ENCODE data around the gene WFDC11.
A peak's percentile ranks its signal among the peaks of the same experiment; 100 is the strongest.
"Not testable (repeated sequence)": the region's sequence is repeated elsewhere in the genome, so short reads cannot be mapped to it uniquely, and the experiment has no call there.

Gene WFDC11

GRCh38 chr20:45670139-45670538 lies at the start of gene WFDC11:
WFDC11 (minus strand) TSS chr20:45670239; CDS start chr20:45650600, 19,639 bp downstream.
- no peak for DNase-seq

DNA sequence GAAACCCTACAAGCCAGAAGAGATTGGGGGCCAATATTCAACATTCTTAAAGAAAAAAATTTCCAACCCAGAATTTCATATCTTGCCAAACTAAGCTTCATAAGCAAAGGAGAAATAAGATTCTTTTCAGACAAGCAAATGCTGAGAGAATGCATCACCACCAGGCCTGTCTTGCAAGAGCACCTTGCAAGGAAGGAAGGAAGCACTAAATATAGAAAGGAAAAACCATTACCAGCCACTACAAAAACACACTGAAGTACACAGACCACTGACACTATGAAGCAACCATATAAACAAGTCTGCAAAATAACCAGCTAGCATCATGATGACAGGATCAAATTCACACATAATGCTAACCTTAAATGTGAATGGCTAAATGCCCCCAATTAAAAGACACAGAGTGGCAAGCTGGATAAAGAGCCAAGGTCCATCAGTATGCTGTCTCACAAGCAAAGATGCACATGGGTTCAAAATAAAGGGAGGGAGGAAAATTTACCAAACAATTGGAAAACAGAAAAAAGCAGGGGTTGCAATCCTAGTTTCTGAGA lies 46.2 kb upstream of the WFDC11 start:
- DNase-seq, result not testable (repeated sequence)

- DNase-seq, result no peak
These were observed 35.1 kb upstream of the WFDC11 start, which contains the start of gene WFDC10B for GRCh38 chr20:45704969-45705637. WFDC10B (minus strand) TSS chr20:45705019; CDS start chr20:45685992, 19,027 bp downstream.

DNA sequence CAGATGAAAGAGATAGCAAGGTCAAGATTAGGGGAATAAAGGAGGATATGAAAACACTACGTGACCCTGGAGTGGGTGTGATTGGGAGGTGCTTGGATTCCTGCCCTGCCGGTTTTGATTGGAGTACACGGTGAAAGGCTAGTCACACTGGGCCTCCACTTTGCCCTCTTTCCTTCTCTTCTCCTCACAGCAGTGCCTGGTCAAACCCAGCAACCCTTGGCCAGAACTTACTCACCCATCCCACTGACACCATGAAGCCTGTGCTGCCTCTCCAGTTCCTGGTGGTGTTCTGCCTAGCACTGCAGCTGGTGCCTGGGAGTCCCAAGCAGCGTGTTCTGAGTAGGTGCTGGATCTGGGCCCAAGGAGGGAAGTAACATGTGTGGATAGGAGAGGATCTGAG lies 31.8 kb upstream of the WFDC11 start, which contains the start of gene WFDC13:
Gene WFDC13, plus strand, starts transcription at position 166 of the 400 bp plus-strand sequence. Its CDS starts 86 bp downstream, at position 252.
- no peak for DNase-seq

DNA sequence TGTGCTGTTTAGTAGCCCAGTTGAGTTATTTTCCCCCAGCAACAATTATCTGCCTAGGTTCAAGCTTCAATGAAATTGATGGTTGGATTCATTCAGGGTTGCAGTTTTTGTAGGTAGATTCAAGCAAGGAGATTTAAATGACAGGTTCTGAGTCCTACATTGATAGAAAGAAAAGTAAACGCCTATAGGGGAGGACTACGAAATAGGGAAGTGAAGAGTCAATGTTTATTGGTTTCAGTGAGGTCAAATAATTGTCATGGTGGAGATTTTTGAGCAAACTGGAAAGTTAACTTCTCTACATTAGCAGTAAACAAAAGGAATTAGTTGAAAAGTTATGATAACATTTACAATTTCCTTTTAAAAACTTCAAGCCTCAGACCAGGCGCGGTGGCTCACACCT lies 31.1 kb upstream of the WFDC11 start:
- no peak for DNase-seq

GRCh38 chr20:45695496-45695895 lies 25.5 kb upstream of the WFDC11 start:
- DNase-seq, result no peak

GRCh38 chr20:45693346-45693745 lies 23.3 kb upstream of the WFDC11 start:
- DNase-seq, result not testable (repeated sequence)

GRCh38 chr20:45685896-45686295 lies 15.9 kb upstream of the WFDC11 start:
- DNase-seq, result no peak

DNA sequence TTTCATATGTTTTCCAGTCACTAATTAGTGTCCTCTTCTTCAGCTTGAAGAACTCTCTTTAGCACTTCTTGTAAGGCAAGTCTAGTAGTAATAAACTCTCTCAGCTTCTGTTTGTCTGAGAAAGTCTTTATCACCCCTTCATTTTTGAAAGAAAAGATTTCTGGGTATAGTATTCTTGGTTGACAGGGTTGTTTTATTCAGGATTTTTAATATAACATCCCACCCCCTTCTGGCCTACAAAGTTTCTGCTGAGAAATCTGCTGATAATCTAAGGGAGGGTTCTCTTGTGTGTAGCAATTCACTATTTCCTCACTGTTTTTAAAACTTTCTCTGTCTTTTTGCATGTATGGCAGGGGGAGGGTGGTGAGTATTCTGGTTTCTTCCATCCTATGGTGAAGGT lies 9.6 kb upstream of the WFDC11 start:
- DNase-seq, result no peak

DNA sequence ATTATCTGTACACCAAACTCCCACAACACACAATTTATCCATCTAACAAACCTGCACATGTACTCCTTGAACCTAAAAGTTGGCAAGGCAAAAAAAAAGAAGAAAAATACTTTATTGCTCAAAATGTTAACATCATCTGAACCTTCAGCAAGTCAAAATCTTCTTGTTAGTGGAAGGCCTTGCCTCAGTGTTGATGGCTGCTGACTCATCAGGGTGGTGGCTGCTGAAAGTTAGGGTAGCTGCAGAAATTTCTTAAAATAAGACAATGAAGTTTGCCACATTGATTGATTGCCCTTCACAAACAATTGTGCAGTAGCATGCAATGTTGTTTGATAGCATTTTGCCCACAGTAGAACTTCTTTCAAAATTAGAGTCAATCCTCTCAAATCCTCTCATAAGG lies 2.7 kb upstream of the WFDC11 start:
- no peak for DNase-seq

DNA sequence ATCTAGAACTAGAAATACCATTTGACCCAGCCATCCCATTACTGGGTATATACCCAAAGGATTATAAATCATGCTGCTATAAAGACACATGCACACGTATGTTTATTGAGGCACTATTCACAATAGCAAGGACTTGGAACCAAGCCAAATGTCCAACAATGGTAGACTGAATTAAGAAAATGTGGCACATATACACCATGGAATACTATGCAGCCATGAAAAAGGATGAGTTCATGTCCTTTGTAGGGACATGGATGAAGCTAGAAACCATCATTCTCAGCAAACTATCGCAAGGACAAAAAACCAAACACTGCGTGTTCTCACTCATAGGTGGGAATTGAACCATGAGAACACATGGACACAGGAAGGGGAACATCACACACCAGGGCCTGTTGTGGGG lies 13.0 kb downstream of the WFDC11 start:
- not testable (repeated sequence) for DNase-seq

DNA sequence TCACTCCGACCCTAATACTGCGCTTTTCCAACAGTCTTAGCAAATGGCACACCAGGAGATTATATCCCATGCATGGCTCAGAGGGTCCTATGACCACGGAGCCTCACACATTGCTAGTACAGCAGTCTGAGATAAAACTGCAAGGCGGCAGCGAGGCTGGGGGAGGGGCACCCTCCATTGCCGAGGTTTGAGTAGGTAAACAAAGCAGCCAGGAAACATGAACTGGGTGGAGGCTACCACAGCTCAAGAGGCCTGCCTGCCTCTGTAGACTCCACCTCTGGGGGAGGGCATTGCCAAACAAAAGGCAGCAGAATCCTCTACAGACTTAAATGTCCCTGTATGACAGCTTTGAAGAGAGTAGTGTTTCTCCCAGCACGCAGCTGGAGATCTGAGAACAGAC lies 18.3 kb downstream of the WFDC11 start:
- not testable (repeated sequence) for DNase-seq

DNA sequence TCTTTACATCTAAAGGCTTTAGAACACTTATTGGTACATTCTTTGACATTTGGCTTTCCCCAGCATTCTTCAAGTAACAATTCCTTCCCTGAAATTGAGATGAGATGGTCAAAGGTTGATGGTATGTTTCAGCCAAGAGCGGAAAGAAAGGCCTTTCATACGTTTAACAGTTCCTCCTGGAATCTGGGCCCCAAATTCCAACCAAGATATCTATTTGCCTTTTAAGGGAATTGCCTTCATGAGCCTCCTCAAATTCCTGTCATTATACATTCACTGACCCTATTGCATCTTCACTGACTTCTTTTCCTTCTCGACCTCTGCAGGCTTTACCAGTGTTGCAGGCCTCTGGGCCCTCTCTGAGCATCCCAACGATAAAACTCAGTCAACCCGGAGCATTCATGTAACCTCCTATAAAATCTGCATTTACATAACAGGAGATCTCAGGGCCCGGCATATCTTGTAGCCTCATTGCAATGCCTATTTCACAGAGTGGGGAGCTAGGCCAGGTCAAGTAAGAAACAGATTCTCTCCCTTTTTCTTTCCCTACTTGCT lies 20.7 kb downstream of the WFDC11 start:
- DNase-seq, result no peak

- DNase-seq, result no peak
These were observed 22.5 kb downstream of the WFDC11 start for GRCh38 chr20:45647441-45648050.

DNA sequence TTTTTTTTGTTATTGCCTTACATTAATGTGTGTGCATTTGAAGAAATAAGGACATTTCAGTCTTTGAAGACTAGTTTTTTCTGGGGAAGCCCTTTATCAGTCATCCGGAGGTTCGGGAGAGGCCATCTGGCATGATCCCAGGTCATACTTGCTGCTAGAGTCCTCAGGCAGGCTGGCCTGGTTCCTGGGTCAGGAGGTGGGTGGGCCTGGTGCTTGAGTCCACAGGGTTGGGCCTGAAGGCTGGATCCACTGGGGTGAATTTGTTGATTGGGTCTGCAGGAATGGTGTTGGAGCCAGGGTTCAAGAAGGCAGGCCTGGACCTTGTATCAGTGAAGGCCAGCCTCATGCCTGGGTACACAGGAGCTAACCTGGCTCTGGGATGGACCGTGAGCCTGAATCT lies 23.2 kb downstream of the WFDC11 start:
- DNase-seq, result no peak

- not testable (repeated sequence) for DNase-seq
These were observed 24.2 kb downstream of the WFDC11 start for GRCh38 chr20:45645869-45646268.

DNA sequence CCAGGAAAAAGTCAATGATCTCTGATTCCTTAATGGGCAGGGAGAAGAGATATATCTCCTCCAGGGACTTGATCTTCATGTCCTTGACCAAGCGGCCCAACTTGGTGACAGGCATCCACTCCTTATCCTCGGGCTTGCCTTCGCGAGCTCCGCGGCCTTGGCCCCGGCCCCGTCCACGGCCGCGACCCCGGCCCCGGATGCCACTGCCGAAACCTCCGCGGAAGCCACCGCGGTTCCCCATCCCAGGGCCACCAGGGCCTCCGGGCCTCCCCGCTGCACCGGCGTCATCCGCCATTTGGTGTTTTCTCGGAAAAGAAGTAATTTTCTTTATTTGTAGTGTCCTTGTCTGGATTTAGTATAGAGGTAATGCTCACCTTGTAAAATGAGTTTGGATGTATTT lies 29.0 kb downstream of the WFDC11 start:
- DNase-seq, result not testable (repeated sequence)

DNA sequence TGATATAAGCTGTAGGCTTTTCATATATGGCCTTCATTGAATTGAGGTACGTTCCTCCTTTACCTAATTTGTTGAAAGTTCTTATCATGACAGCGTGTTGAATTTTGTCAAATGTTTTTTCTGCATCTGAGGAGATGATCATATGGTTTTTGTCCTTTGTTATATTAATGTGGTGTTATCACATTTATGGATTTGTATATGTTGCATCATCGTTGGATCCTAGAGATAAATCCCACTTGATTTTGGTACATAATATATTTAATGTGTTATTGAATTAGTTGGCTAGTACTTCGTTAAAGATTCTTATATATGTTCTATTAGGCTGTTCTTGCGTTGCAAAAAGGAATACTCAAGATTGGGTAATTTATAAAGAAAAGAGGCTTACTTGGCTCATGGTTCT lies 30.4 kb downstream of the WFDC11 start:
- no peak for DNase-seq

DNA sequence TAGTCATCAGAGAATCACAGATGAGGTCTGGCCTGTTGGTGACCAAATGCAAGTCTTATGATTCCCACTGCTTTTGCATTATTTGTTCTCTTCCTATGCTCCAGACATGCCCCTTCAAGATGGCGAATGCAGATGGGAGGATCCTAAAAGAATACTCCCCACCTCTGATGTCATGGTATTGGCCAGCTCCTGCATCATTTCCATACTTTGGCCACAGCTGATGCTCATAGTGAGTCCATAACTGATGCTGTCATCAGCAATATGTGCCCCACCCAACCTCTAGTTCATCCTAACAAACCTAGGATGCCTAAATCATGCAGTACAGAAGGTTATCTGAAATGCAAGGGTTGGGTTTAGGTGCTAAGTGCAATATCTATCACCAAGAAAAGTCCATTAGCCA lies 33.5 kb downstream of the WFDC11 start:
- no peak for DNase-seq

- no peak for DNase-seq
These were observed 38.9 kb downstream of the WFDC11 start, which contains the start of gene WFDC9 for GRCh38 chr20:45631184-45631583. WFDC9 (minus strand) TSS chr20:45631284; CDS start chr20:45610181, 21,103 bp downstream.

DNA sequence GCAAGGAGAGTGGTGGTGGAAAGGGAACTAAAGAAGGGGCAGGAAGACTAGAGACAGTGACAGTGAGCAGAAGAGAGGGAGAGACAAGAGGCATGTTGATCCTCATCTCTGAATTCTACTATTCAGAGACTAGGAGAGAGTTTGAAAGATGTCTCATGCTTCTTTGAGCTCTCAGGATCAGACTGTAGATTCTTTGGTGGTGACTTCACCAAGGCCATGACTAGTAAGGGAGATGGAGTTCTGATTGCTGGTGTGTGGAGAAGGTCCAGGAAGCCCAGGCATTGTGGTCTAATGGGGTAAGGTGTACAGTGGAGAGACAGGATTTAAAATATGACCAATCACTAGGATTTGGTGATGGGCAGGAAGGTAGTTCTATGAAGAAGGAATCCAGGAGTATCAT lies 39.7 kb downstream of the WFDC11 start:
- DNase-seq, result no peak

DNA sequence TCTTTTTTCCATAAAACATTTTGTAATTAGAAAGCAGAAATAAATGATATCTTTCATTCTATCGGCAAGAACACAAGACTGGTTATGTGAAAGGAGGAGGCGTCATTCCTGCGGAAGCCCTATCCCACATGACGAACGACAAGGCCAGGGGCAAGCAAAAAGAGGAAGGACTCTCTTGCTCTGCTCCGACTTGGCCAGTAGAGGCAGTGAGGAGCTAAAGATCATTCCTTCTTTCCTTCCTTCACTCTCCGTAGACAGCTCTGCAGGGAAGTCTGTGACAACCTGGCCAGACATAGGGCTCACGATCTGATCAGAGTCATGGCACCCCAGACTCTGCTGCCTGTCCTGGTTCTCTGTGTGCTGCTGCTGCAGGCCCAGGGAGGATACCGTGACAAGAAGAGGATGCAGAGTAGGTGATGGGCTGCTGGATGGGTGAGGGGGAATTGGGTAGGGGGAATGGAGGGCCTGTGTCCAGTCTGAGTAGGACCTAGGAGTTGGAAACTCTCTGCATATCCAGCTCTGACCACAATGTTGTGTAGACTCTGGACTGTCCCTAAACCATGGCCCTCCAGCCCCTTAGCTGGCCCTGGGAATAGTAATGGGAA lies 40.4 kb downstream of the WFDC11 start, which contains the start of gene WFDC10A:
Gene WFDC10A, plus strand, starts transcription at position 244 of the 605 bp plus-strand sequence. Its CDS starts 75 bp downstream, at position 319.
- peak; percentile 1 for DNase-seq

DNA sequence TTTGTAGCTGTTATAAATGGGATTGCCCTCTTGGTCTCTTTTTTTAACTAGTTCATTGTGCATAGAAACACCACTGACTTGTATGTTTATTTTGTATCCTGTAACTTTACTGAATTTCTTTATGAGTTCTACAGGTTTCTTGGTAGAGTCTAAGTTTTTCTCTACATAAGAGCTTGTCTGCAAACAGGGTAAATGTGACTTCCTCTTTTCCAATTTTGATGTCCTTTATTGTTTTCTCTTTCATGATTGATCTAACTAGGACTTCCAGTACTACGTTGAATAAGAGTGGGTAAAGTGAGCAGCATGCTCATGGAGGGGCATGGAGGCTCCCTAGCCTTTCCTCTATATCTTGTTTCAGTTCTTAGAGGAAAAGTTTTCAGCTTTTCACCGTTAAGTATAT lies 43.5 kb downstream of the WFDC11 start:
- no peak for DNase-seq
